Aorta (tissue), 5 donors: ENCODE measurements around the gene LRP3. TPM values are rescaled to one million over a fixed set of nuclear protein-coding genes. Genes with fewer than 3 reads are reported as not detected.
"Not testable (repeated sequence)": the region's sequence is repeated elsewhere in the genome, so short reads cannot be mapped to it uniquely, and the experiment has no call there.

ENCODE experiments used
- ATAC-seq: fragments of 200-7000 bp; cut with Tn5 transposase; one replicate; pipeline ENCODE4 v1.9.1; 2022; ENCODE audit warnings: moderate library complexity; ENCODE audit not compliant: low FRiP score
- DNase-seq, 2 donors: peaks; one replicate each; pipeline ENCODE4 v3.0.0-alpha.2; 2020
- H3K27ac ChIP-seq, 2 donors: one replicate each; pipeline ENCODE4 v1.5.1; 2013; ENCODE audit warnings: low read length in 2 of 2, mild to moderate bottlenecking in 2 of 2, moderate library complexity in 2 of 2, control low read depth in 1 of 2, inconsistent platforms in 1 of 2, low read depth in 1 of 2
- H3K27me3 ChIP-seq, 2 donors: one replicate each; pipeline ENCODE4 v1.6.1; 2013; ENCODE audit warnings: control low read depth in 1 of 2, low read length in 1 of 2, mild to moderate bottlenecking in 1 of 2, moderate library complexity in 1 of 2; ENCODE audit not compliant: insufficient read depth in 2 of 2, control insufficient read depth in 1 of 2
- H3K36me3 ChIP-seq, 2 donors: one replicate each; pipeline ENCODE4 v1.6.1; 2013; ENCODE audit warnings: control low read depth in 1 of 2, low read length in 1 of 2, mild to moderate bottlenecking in 1 of 2; ENCODE audit not compliant: insufficient read depth in 2 of 2, control insufficient read depth in 1 of 2
- H3K4me1 ChIP-seq, 2 donors: one replicate each; pipeline ENCODE4 v1.6.1; 2013; ENCODE audit warnings: low read length in 2 of 2, control low read depth in 1 of 2, mild to moderate bottlenecking in 1 of 2, moderate library complexity in 1 of 2; ENCODE audit not compliant: insufficient read depth in 2 of 2, control insufficient read depth in 1 of 2
- H3K4me3 ChIP-seq, 2 donors: one replicate each; pipeline ENCODE4 v1.5.1; 2013; ENCODE audit warnings: low read length in 2 of 2, control low read depth in 1 of 2, mild to moderate bottlenecking in 1 of 2
- H3K9me3 ChIP-seq: one replicate; pipeline ENCODE4 v1.6.1; 2013; ENCODE audit warnings: mild to moderate bottlenecking, low read length; ENCODE audit not compliant: control insufficient read depth
- WGBS, 2 donors: extraction: QIAGEN DNeasy Blood & Tissue Kit; methylation state at CpG; one replicate each; pipeline ENCODE4 v1.1.7; 2013; 5-methylcytosine and 5-hydroxymethylcytosine counted together
- intact Hi-C, 2 donors: fragments of 100-400 bp; cut with DNase I; formaldehyde crosslinking; loops; one replicate each; pipeline versions ENCODE4 v1.14.2 to v1.15.0; 2022
- polyA plus RNA-seq, 2 donors: library from polyadenylated mRNA; stranded (reverse); fragments of 200-250 nt; gene quantifications; one replicate each; pipeline ENCODE4 v1.2.3, GENCODE V29; 2013
- total RNA-seq, 2 donors: library from RNA; stranded (reverse); fragmentation: NEBNext Ultra II Directional; extraction: Animal tissue kit (Norgen Biotek cat#: 25700); gene quantifications; one replicate each; pipeline ENCODE4 v1.2.1, GENCODE V29; 2021
- donor health status: healthy with polysubstance abuse.
- donor health status: Bipolar disorder and iron deficiency.
- donor health status: DM: no; HTN: no; CAD: no.
- donor health status: DM: no; HTN: no; CAD: no.
- donor health status: DM: yes; HTN: yes; CAD: no.

LRP3 gene
- total and polyA plus RNA-seq, 4 donors = 3.9 to 27.2 (median 21.2) TPM

DNA sequence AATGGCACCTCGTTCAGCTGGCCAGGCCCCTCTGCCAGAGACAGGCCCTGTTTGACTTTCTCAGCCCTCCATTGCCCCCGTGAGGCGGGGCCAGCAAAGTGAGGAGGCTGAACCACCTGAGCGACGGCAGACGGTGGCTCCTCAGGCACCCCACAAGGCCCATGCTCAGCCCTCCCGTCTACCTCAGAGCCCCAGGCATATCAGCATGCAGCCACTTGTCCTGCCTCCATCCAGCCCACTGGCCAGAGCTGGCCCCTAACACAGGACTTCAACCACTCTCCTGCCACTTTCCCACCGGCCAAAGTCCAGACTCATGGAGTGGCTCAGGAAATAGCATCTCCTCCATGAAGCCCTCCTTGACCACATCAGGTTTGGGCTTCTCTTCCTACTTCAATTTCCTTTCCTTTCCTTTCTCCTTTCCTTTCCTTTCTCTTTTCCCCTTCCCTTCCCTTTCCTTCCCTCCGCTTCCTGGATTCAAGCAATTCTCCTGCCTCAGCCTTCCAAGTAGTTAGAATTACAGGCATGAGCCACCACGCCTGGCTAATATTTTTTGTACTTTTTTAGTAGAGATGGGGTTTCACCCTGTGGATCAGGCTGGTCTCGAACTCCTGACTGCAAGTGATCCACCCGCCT lies 22.2 kb downstream of the LRP3 start:
- no peaks in the 10 kb centered on the region for H3K27me3 ChIP-seq
- H3K4me1 ChIP-seq = no peaks in the 10 kb centered on the region
- no peak overlapping the region for H3K4me3 ChIP-seq
- intact Hi-C loops = no loop called here
- 55 to 68% methylated on average over 12 of the region's 12 CpGs for WGBS, 2 donors
- ATAC-seq (no peak), DNase-seq (no peak)
- H3K9me3 ChIP-seq = no peaks in the 10 kb centered on the region
- H3K36me3 ChIP-seq = no peaks in the 10 kb centered on the region
- H3K27ac ChIP-seq = no peak overlapping the region

DNA sequence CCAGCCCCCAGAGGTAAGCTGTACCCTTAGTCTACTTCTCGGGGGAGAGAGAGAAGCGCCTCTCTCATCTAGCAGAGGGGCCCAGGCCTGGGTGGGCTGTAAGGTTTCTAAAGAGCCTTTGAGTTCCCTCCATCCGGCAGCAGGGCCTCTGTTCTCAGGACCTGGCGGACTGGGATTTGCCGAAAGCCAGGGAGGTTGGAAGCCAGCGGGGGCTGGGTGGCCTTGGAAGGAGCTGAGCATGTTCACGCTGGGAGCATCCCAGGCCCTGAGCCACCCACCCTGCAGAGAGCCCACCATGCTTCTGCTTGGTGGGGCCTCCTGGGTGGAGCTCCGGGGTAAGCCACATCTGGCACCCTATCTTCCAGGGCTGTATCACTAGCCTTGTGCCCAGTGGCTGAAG lies 23.8 kb downstream of the LRP3 start:
- intact Hi-C loops = no loop called here

DNA sequence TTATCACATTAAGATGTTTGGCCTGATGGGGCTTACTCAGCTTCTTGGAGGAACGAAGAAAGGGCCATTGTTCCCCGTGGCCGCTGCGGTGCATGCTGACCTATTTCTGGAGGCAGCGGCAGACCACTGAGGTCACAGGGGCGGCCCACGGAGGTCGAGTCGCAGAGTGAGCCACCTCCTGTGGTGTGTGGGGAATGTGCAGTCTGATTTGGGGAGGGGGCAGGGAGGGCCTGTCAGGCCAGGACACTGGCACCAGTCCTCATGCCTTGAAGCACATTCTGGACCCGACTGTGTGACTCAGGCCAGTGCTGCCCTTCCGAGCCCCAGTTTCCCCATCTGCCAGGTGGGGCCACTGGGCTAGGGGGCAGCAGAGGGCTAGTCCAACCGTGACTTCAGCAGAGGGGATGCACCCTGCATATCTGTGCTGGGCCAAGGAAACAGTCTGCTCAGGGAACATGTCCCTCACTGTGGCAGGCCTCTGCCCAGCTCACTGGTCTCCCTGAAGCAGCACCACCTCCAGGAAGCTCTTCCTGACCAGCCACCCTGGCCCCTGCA lies 25.2 kb downstream of the LRP3 start:
- no peaks in the 10 kb centered on the region for H3K4me1 ChIP-seq
- no peaks in the 10 kb centered on the region for H3K9me3 ChIP-seq
- no peak overlapping the region for H3K4me3 ChIP-seq
- H3K27me3 ChIP-seq = no peaks in the 10 kb centered on the region
- no peaks in the 10 kb centered on the region for H3K36me3 ChIP-seq
- no peak for DNase-seq
- WGBS, 2 donors = 46 to 47% methylated on average over 12 of the region's 12 CpGs
- ATAC-seq = no peak
- intact Hi-C loops = no loop called here
- no peak overlapping the region for H3K27ac ChIP-seq

More for the DNA sequence above, 23.8 kb downstream of the LRP3 start:
- 80 to 84% methylated on average over 8 of the region's 8 CpGs for WGBS, 2 donors
- Histone ChIP-seq H3K27ac (no peak overlapping the region), H3K36me3 (no peaks in the 10 kb centered on the region), H3K4me1 (no peaks in the 10 kb centered on the region), H3K4me3 (no peak overlapping the region), H3K9me3 (no peaks in the 10 kb centered on the region), H3K27me3 (no peaks in the 10 kb centered on the region)
- no peak for ATAC-seq
- DNase-seq = no peak

DNA sequence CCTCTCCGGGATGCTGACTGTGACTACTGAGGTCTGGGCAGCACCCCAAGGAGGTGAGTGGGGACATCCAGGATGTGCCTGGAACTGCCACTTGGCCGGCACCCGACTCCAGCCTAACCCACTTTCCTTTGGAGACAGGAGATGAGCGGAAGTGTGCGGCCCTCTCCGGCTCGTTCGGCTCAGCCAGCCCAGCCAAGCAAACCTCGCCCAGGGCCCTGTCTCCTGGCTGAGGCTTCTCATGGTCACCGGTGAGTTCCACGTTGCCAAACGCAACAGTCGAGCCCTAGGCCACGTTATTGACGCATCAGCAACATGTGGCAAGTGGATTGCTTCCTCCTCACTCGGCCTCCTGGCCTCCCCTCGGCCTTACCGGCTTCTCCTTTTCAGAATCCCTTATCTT lies 26.0 kb downstream of the LRP3 start:
- Histone ChIP-seq H3K36me3 (no peaks in the 10 kb centered on the region), H3K9me3 (no peaks in the 10 kb centered on the region), H3K27ac (no peak overlapping the region), H3K4me1 (no peaks in the 10 kb centered on the region), H3K27me3 (no peaks in the 10 kb centered on the region), H3K4me3 (no peak overlapping the region)
- ATAC-seq = no peak
- intact Hi-C loops = no loop called here
- WGBS, 2 donors = 85 to 89% methylated on average over 18 of the region's 18 CpGs
- DNase-seq = no peak

DNA sequence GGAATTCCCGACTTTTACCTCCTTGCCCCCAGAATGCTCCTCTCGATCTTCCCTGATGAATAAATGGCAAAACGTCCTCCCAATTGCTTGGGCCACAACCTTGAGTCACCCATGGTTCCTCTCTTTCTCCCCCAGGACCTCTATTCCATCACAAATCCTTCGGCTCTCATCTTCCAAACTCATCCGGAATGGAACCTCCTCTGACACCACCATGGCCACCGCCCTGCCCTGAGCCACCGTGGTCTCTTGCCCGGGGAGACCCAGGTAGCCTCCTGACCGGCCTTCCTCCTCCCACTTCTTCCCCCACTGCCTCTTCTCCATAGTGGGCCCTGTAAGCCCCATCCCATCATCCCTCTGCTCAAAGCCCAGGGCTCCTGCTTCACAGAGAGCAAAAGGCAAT lies 26.6 kb downstream of the LRP3 start:
- no peaks in the 10 kb centered on the region for H3K9me3 ChIP-seq
- no peaks in the 10 kb centered on the region for H3K4me1 ChIP-seq
- DNase-seq (no peak), ATAC-seq (no peak)
- intact Hi-C loops = no loop called here
- no peaks in the 10 kb centered on the region for H3K36me3 ChIP-seq
- no peak overlapping the region for H3K4me3 ChIP-seq
- whole genome bisulfite sequencing, 2 donors = 84 to 85% methylated on average over 9 of the region's 9 CpGs
- no peak overlapping the region for H3K27ac ChIP-seq
- H3K27me3 ChIP-seq = no peaks in the 10 kb centered on the region

- Histone ChIP-seq H3K36me3 (no peaks in the 10 kb centered on the region), H3K27ac (no peak overlapping the region), H3K4me1 (no peaks in the 10 kb centered on the region), H3K4me3 (no peak overlapping the region), H3K9me3 (no peaks in the 10 kb centered on the region), H3K27me3 (no peaks in the 10 kb centered on the region)
- DNase-seq = no peak
- intact Hi-C loops = no loop called here
- 65 to 68% methylated on average over 5 to 6 of the region's 6 CpGs for WGBS, 2 donors
- ATAC-seq = no peak
Observed at GRCh38 chr19:33221638-33222037, 27.5 kb downstream of the LRP3 start.

DNA sequence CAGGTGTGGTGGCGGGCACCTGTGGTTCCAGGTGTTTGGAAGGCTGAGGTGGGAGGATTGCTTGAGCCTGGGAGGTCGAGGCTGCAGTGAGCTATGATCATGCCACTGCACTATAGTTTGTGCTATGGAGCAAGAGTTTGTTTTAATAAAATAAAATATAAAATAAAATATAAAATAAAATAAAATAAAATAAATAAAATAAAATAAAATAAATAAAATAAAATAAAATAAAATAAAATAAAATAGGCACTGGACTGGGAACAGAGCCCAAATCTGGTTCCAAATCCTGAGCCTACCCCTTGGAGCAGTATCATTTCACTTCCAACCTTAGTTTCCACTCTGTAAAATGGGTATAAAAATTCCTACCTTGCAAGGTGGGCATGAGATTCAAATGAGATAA lies 28.1 kb downstream of the LRP3 start:
- H3K27ac ChIP-seq, H3K27me3 ChIP-seq, intact Hi-C loops, ATAC-seq, H3K4me1 ChIP-seq, H3K9me3 ChIP-seq, H3K4me3 ChIP-seq, DNase-seq, H3K36me3 ChIP-seq: not testable (repeated sequence)
- 83 to 88% methylated on average over 2 of the region's 2 CpGs for WGBS, 2 donors

DNA sequence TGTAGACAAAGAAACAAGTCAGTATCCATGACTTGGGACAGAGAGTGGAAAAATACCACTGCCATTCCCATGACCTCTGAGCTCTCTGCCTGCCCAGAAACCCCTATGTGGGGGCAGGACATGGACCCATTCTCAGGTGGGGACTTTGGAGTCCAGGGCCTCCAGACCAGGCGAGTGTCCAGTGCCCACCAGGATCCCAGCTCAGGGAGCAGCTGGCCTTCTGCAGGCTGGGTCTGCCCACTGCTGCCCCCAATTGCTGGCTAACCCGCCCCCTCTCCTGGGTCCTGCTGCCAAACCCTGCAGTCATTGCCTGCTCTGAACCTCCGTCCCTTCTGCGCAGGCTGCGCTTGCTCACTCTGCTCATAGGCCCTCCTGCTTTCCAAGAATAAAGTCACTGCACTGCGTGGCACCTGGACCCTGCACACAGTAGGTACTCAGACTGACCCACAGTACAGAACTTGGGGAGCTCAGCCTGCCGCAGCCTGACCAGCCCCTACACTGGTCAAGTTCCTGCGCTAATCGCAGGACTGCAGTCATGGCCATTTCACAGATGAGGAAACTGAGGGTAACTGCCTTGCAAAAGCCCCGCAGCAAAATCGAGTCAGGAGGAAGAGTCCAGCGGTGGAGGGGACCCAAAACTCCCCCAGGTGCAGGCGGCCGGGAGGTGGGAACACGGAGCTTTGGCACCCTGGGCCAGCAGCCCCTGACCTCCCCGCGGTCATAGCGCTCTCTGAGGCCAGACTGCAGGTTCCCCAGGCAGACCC lies 30.7 kb downstream of the LRP3 start:
- DNase-seq (no peak), ATAC-seq (no peak)
- Histone ChIP-seq H3K36me3 (no peaks in the 10 kb centered on the region), H3K27me3 (peaks cover 0 to 4% of the 10 kb centered on the region in 2 donors), H3K27ac (no peak overlapping the region), H3K9me3 (peaks cover 7% of the 10 kb centered on the region), H3K4me1 (no peaks in the 10 kb centered on the region), H3K4me3 (no peak overlapping the region)
- 55 to 58% methylated on average over 18 of the region's 18 CpGs for WGBS, 2 donors
- intact Hi-C loops = no loop called here

DNA sequence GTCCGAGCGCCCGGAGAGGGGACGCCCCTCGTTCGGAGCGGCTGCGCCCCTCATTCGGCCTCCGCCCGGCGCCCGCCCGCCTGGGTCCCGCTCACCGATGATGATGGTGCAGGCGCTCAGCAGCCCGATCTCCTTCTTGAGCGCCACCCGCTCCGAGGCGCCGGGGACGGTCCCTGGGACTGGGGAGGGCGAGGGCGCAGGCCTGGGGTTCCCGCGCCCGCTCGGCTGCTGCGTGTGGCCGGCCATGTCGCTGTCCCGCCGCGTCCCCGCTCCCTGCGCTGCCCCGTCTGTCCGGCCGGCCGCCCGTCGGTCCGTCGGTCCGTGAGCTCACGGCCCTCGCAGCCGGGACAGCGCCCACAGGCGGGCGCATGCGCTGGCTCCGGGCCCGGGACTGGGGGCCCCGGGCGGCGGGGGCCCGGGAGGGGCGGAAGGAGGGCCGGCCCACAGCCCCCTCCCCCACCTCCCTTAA lies 31.4 kb downstream of the LRP3 start, which contains the start of gene SLC7A10:
Gene SLC7A10, minus strand, starts transcription at position 393 of the 469 bp plus-strand sequence. Its CDS starts 147 bp downstream, at position 246.
- DNase-seq (no peak), ATAC-seq (no peak)
- intact Hi-C loops = no loop called here
- Histone ChIP-seq H3K4me1 (no peaks in the 10 kb centered on the region), H3K9me3 (peaks cover 7% of the 10 kb centered on the region), H3K27me3 (peaks cover 0 to 4% of the 10 kb centered on the region in 2 donors), H3K27ac (no peak within 1 kb of the TSS), H3K36me3 (no peaks in the 10 kb centered on the region), H3K4me3 (no peak within 1 kb of the TSS)
- 1 to 2% methylated on average over 33 to 62 of the region's 62 CpGs for WGBS, 2 donors
